Uterus (tissue), 4 donors: ENCODE measurements around the gene RORC. TPM values are rescaled to one million over a fixed set of nuclear protein-coding genes. Genes with fewer than 3 reads are reported as not detected.

Source experiments
- DNase-seq, 2 donors: peaks; one replicate each; pipeline ENCODE4 v3.0.0-alpha.2; 2019 to 2020
- H3K27ac ChIP-seq, 2 donors: fragments of 200-600 bp; sonication (generic); 1 replicate in 1 of 2; 2 replicates in 1 of 2; pipeline ENCODE4 v1.5.1; 2016 to 2018
- H3K27me3 ChIP-seq, 2 donors: fragments of 200-600 bp; sonication (generic); one replicate each; pipeline ENCODE4 v1.5.1; 2018 to 2019; ENCODE audit warnings: control low read depth in 1 of 2
- H3K36me3 ChIP-seq, 2 donors: fragments of 200-600 bp; sonication (generic); one replicate each; pipeline ENCODE4 v1.5.1; 2019; ENCODE audit warnings: control low read depth in 1 of 2
- H3K4me1 ChIP-seq, 2 donors: fragments of 200-600 bp; sonication (generic); one replicate each; pipeline ENCODE4 v1.5.1; 2018 to 2019; ENCODE audit warnings: control low read depth in 1 of 2
- H3K4me3 ChIP-seq, 2 donors: fragments of 200-600 bp; sonication (generic); 1 replicate in 1 of 2; 2 replicates in 1 of 2; pipeline ENCODE4 v1.5.1; 2018 to 2019; ENCODE audit warnings: mild to moderate bottlenecking in 1 of 2
- H3K9me3 ChIP-seq, 2 donors: fragments of 200-600 bp; sonication (generic); one replicate each; pipeline ENCODE4 v1.5.1; 2019; ENCODE audit warnings: control low read depth in 1 of 2
- POLR2A ChIP-seq, 2 donors: fragments of 450-650 bp; IDR thresholded peaks; one replicate each; pipeline ENCODE4 v1.6.1; 2016; ENCODE audit warnings: antibody characterized with exemption in 2 of 2, mild to moderate bottlenecking in 1 of 2, moderate library complexity in 1 of 2
- intact Hi-C: fragments of 100-400 bp; cut with DNase I; formaldehyde crosslinking; loops from one replicate; pipeline ENCODE4 v1.15.1; 2023; ENCODE audit warnings: low total_unique reads
- total RNA-seq, 4 donors: library from RNA; depleted of rRNA in 3 of 4; stranded (reverse); fragments of >200 nt in 3 of 4; gene quantifications; one replicate each; pipeline versions ENCODE4 v1.1.0 to v1.2.4, GENCODE V29; 2014 to 2023
- TF ChIP-seq, protein P1 (sequence below), 4 experiments: fragments of 200-600 bp in 2 of 4; fragments of 450-650 bp in 2 of 4; sonication (generic) in 2 of 4; IDR thresholded peaks; one replicate each; pipeline ENCODE4 v1.5.1; 2016 to 2019; ENCODE audit warnings: antibody characterized with exemption in 4 of 4, mild to moderate bottlenecking in 2 of 4, moderate library complexity in 1 of 4
- donor health status: DM: yes; HTN: yes; CAD: no.

The RORC gene
- total RNA-seq, 4 donors from 2014 or later: 0.51 to 4.8 (median 2.1) TPM

DNA sequence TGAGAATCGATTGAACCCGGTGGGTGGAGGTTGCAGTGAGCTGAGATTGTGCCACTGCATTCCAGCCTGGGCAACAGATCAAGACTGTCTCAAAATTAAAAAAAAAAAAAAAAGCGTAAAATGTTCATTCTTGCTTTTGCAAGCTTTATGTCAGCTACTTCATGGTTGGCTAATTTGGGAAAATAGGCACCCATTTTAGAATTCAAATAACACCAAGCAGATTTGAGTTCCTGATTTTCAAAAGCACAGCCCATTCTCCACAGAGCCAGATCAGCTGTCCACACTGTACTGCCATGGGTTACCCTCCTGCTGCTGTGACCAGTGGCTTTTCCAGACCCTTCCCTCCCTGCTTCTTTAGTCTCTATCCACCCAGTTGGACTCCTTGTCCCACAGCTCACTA, 17.5 kb upstream of the RORC start:
- TF ChIP-seq, protein P1, sequence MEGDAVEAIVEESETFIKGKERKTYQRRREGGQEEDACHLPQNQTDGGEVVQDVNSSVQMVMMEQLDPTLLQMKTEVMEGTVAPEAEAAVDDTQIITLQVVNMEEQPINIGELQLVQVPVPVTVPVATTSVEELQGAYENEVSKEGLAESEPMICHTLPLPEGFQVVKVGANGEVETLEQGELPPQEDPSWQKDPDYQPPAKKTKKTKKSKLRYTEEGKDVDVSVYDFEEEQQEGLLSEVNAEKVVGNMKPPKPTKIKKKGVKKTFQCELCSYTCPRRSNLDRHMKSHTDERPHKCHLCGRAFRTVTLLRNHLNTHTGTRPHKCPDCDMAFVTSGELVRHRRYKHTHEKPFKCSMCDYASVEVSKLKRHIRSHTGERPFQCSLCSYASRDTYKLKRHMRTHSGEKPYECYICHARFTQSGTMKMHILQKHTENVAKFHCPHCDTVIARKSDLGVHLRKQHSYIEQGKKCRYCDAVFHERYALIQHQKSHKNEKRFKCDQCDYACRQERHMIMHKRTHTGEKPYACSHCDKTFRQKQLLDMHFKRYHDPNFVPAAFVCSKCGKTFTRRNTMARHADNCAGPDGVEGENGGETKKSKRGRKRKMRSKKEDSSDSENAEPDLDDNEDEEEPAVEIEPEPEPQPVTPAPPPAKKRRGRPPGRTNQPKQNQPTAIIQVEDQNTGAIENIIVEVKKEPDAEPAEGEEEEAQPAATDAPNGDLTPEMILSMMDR (IDR thresholded peaks at IDR 0.05): no peak
- TF ChIP-seq POLR2A (IDR thresholded peaks at IDR 0.05): no peak
- H3K4me3 ChIP-seq: no peak overlapping the region
- no peaks in the 10 kb centered on the region for H3K4me1 ChIP-seq

DNA sequence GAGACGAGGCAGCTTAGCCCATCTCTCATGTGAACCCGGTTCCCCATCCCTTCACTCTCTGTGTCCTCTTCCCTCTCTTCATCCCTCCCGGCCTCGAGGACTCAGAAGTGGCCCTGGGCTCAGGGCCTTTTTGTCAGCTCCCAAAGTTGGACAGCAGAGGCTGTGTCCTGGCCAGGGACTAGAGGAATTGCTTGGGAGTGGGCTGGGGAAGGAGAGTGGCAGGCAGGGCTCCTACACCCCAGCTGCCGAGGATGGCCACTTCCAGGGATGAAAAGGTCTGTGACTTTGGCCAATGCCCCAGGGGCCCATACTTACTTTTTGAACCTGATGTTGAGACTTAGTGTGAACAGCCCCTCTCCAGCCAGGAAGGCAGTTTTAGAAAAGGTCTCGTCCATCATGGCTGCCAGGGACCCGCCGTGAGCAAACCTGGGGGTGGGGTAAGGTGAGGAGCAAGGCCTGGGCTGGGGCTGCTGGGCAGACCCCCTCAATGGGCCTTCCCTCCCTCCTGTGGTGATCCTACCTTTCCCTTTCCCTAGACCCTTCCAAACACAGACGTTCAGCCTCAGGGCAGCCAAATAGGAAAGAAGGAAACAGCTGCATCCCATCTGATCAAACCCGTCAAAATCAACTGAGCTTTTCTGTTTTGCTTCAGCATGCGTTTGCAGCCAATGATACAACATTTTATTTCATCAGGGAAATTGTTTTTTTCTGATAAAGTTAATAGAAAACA, 16.4 kb upstream of the RORC start:
- Histone ChIP-seq H3K4me1 (no peaks in the 10 kb centered on the region), H3K36me3 (no peaks in the 10 kb centered on the region), H3K27ac (no peak overlapping the region), H3K9me3 (no peaks in the 10 kb centered on the region), H3K27me3 (no peaks in the 10 kb centered on the region), H3K4me3 (no peak overlapping the region)
- intact Hi-C loops: no loop called here
- no peak for DNase-seq
- TF ChIP-seq, protein P1 (IDR thresholded peaks at IDR 0.05): no peak
- TF ChIP-seq POLR2A (IDR thresholded peaks at IDR 0.05): no peak

More for the DNA sequence above, 17.5 kb upstream of the RORC start:
- Histone ChIP-seq H3K27me3 (no peaks in the 10 kb centered on the region), H3K36me3 (no peaks in the 10 kb centered on the region), H3K9me3 (no peaks in the 10 kb centered on the region), H3K27ac (no peak overlapping the region)
- no peak for DNase-seq
- intact Hi-C loops: no loop called here

DNA sequence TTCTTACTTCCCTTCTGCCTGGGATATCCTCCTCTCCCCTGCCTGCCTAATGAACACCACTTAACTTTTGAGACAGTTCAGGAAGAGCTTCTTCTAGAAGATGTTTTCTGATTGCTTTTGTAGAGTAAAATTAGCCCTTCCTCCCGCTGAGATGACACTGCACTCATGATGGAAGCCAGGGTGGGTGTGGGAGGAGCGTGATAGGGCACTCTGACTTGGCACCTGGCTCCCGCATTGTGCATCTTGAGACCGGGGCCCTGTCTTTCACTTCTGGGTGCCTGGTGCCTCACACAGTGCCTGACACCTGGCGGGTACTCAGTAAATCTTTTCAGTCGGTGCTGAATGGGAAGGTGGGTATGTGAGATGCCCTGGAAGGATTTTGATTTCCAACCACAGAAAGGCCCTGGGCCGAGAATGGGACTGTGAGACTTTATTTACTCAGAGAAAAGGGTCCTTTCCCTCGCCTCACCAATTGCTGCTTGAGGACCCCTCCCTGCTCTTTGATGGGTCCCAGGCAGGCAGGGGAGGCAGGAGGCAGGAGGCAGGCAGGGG, 15.2 kb upstream of the RORC start:
- H3K27me3 ChIP-seq: no peaks in the 10 kb centered on the region
- H3K27ac ChIP-seq: no peak overlapping the region
- no peaks in the 10 kb centered on the region for H3K4me1 ChIP-seq
- intact Hi-C loops: no loop called here
- no peak for TF ChIP-seq POLR2A (IDR thresholded peaks at IDR 0.05)
- TF ChIP-seq, protein P1 (IDR thresholded peaks at IDR 0.05): no peak
- H3K4me3 ChIP-seq: no peak overlapping the region
- H3K9me3 ChIP-seq: no peaks in the 10 kb centered on the region
- no peak for DNase-seq
- H3K36me3 ChIP-seq: no peaks in the 10 kb centered on the region

DNA sequence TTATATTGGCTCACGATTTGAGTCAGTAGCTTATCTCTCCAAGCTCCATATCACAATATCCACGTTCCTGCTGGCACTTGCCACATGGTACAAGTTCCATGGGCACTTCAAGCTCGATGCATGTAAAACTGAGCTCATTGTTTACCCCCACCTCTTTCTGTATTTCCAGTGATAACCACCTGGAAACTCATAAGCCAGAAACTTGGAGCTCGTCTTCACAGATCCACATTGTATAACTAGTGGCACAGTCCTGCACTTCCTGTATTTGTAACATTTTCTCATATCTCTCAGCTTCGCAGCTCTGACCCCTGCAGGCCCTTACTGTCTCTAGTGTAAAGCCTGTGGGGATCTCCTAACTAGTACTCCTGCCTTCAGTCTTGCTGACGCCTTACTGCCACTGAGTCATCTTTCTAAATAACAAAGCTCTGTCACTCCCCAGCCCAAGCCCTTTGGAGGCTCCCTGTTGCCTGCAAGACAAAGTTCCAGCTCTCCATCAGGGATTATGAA, 14.5 kb upstream of the RORC start:
- TF ChIP-seq, protein P1 (IDR thresholded peaks at IDR 0.05): no peak
- no peak for TF ChIP-seq POLR2A (IDR thresholded peaks at IDR 0.05)
- Histone ChIP-seq H3K36me3 (no peaks in the 10 kb centered on the region), H3K4me3 (no peak overlapping the region), H3K4me1 (no peaks in the 10 kb centered on the region), H3K27me3 (no peaks in the 10 kb centered on the region), H3K27ac (no peak overlapping the region), H3K9me3 (no peaks in the 10 kb centered on the region)
- DNase-seq: no peak
- intact Hi-C loops: no loop called here

DNA sequence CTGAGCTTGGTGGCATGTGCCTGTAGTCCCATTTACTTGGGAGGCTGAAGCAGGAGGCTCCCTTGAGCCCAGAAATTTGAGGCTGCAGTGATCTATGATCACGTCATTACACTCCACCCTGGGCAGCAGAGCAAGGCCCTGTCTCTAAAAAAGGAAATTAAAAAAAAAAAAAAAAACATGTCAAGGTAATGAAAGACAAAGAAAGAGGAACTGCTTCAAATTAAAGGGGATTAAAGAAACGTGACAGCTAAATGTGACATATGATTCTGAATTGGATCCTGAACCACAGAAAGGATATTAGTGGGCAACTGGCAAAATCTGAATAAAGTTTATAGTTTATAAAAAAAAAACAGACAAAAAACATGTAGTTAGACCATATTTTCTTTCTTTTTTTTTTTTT, 11.8 kb upstream of the RORC start:
- H3K27me3 ChIP-seq: peaks cover 6 to 14% of the 10 kb centered on the region in 2 donors
- no peaks in the 10 kb centered on the region for H3K9me3 ChIP-seq
- DNase-seq: no peak
- H3K4me1 ChIP-seq: peaks cover 0 to 7% of the 10 kb centered on the region in 2 donors
- intact Hi-C loops: no loop called here
- no peak overlapping the region for H3K4me3 ChIP-seq
- TF ChIP-seq, protein P1 (IDR thresholded peaks at IDR 0.05): no peak
- no peaks in the 10 kb centered on the region for H3K36me3 ChIP-seq
- H3K27ac ChIP-seq: no peak overlapping the region
